ENCODE measurements around the gene PLK5.

DNA sequence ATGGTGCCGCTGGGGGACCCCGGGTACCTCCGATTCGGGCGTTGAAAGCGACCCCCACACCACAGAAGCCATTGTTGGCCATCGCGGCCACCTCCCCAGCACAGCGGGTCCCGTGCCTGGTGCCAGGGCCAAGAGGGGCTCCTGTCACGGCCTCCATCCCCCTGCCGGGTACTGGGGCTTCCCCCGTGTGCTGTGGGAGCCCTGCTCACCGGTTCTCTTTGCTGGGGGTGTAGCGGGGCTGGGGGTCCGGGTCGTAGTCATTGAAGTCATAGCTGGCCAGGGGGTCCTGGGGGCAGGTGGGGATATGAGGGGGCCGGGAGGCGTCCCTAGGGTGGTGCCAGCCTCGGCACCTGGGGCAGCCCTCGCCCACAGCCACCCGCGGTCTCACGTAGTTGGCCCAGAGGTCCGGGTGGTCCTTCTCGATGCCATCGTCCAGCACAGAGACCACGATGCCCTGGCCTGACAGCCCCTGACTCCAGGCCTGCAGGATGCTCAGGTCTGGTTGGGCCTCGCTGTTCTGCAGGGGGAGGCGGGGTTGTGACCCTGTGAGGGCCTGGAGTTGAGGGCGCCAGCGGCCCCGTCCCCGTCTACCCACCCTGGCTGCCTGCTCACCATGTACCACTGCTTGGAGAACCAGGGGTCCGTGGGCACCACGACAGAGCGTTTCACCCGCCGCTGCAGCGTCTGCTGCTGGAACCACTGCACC lies 36.1 kb upstream of the PLK5 start:
- no peak for TF ChIP-seq TAF1 (IDR thresholded peaks at IDR 0.05; ENCODE audit: low read depth)
- TF ChIP-seq ZBTB7A (IDR thresholded peaks at IDR 0.05; ENCODE audit: low read depth) = no peak
- TF ChIP-seq CREB1 (IDR thresholded peaks at IDR 0.05; ENCODE audit: low read depth) = no peak

Measured in Ishikawa (cell line).